Spleen (tissue), 7 donors: ENCODE results near the gene UHRF1.

Experiments used
- POLR2A ChIP-seq, 3 donors: fragments of 450-650 bp; IDR thresholded peaks; one replicate each; pipeline ENCODE4 v1.5.1; 2017; ENCODE audit warnings: antibody characterized with exemption in 3 of 3, mild to moderate bottlenecking in 1 of 3
- TF ChIP-seq, protein P1 (sequence below), 11 experiments: fragments of 200-600 bp in 7 of 11; fragments of 450-650 bp in 4 of 11; sonication (generic) in 4 of 11; IDR thresholded peaks in 8 of 11; conservative IDR thresholded peaks in 3 of 11; 1 replicate in 7 of 11; 2 replicates in 4 of 11; pipeline versions ENCODE4 v1.4.0 to v1.8.0; 2016 to 2021; ENCODE audit warnings: antibody characterized with exemption in 11 of 11, inconsistent platforms in 4 of 11, mild to moderate bottlenecking in 1 of 11
- donor health status: DM: no; HTN: no; CAD: no; lungs with moderate emphysema.
- donor health status: DM: no; HTN: no; CAD: no.
- donor health status: DM: no; HTN: no; CAD: no.

GRCh38 chr19:4965061-4965460 lies 55.8 kb downstream of the UHRF1 start:
- TF ChIP-seq, protein P1, sequence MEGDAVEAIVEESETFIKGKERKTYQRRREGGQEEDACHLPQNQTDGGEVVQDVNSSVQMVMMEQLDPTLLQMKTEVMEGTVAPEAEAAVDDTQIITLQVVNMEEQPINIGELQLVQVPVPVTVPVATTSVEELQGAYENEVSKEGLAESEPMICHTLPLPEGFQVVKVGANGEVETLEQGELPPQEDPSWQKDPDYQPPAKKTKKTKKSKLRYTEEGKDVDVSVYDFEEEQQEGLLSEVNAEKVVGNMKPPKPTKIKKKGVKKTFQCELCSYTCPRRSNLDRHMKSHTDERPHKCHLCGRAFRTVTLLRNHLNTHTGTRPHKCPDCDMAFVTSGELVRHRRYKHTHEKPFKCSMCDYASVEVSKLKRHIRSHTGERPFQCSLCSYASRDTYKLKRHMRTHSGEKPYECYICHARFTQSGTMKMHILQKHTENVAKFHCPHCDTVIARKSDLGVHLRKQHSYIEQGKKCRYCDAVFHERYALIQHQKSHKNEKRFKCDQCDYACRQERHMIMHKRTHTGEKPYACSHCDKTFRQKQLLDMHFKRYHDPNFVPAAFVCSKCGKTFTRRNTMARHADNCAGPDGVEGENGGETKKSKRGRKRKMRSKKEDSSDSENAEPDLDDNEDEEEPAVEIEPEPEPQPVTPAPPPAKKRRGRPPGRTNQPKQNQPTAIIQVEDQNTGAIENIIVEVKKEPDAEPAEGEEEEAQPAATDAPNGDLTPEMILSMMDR (IDR thresholded peaks at IDR 0.05 in 8 of 11, conservative IDR thresholded peaks at IDR 0.05 in 3 of 11) = no peak
- no peak for TF ChIP-seq POLR2A (IDR thresholded peaks at IDR 0.05)
